Measurements from ENCODE around the gene RPRD1A. TPM values are rescaled to one million over a fixed set of nuclear protein-coding genes. Genes with fewer than 3 reads are reported as not detected.

RPRD1A gene
- total and polyA plus RNA-seq, 2 experiments from 2014 or later: 23.3 to 68.0 TPM

DNA sequence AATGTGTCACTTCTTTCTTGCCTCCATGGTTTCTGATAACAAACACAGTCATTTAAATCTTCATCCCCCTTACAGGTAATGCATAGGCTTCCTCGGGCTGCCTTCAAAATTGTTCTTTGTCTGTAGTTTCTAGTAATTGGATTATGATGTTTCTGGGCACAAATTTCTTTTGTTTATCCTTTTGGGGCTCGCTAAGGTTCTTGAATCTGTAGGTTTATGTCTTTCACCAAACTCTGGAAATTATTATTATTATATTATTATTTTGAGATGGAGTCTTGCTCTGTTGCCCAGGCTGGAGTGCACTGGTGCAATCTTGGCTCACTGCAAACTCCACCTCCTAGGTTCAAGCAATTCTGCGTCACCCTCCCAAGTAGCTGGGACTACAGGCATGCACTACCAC is 111.1 kb downstream of the RPRD1A start:
- Histone ChIP-seq H4K20me1 (ENCODE audit: insufficient read depth, poor library complexity, severe bottlenecking) (no peaks in the 10 kb centered on the region), H3K27me3 (no peaks in the 10 kb centered on the region), H3K36me3 (replicated peaks; ENCODE audit: insufficient read depth, low read depth) (no peaks in the 10 kb centered on the region), H3K79me2 (no peaks in the 10 kb centered on the region), H2AFZ (no peak overlapping the region), H3K4me3 (no peak overlapping the region), H3K9me2 (replicated peaks; ENCODE audit: insufficient read depth) (no peaks in the 10 kb centered on the region), H3K4me1 (ENCODE audit: insufficient read depth) (no peaks in the 10 kb centered on the region), H3K27ac (no peak overlapping the region), H3K4me2 (no peak overlapping the region), H3K9me3 (ENCODE audit: low read depth) (no peaks in the 10 kb centered on the region)
- WGBS (ENCODE audit: low lambda C conversion rate, missing lambda C conversion rate): 89% methylated on average over 3 of the region's 3 CpGs
- TF ChIP-seq, protein P1, sequence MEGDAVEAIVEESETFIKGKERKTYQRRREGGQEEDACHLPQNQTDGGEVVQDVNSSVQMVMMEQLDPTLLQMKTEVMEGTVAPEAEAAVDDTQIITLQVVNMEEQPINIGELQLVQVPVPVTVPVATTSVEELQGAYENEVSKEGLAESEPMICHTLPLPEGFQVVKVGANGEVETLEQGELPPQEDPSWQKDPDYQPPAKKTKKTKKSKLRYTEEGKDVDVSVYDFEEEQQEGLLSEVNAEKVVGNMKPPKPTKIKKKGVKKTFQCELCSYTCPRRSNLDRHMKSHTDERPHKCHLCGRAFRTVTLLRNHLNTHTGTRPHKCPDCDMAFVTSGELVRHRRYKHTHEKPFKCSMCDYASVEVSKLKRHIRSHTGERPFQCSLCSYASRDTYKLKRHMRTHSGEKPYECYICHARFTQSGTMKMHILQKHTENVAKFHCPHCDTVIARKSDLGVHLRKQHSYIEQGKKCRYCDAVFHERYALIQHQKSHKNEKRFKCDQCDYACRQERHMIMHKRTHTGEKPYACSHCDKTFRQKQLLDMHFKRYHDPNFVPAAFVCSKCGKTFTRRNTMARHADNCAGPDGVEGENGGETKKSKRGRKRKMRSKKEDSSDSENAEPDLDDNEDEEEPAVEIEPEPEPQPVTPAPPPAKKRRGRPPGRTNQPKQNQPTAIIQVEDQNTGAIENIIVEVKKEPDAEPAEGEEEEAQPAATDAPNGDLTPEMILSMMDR (IDR thresholded peaks at IDR 0.05; ENCODE audit: poor library complexity): no peak
- no peak for TF ChIP-seq EZH2 (IDR thresholded peaks at IDR 0.05; ENCODE audit: borderline replicate concordance)
- no peak for TF ChIP-seq EZH2phosphoT487 (IDR thresholded peaks at IDR 0.05; ENCODE audit: low read depth, severe bottlenecking, unreplicated experiment)
- DNase-seq (ENCODE audit: low spot score): no peak

DNA sequence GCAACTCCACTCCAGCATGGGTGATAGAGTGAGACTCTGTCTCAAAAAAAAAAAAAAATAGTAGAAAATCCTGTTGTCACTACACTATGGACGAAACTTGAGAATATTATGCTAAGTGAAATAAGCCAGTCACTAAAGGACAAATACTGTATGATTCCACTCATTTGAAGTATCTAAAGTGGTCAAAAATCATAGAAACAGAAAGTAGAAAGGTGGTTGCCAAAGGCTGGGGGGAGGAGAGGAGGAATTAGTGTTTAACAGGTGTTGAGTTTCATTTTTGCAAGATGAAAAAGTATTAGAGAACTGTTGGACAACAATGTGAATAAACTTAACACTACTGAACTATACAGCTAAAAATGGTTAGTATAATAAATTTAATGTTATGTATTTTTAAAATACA is 113.7 kb downstream of the RPRD1A start:
- no peak for DNase-seq (ENCODE audit: low spot score)
- no peak for TF ChIP-seq EZH2phosphoT487 (IDR thresholded peaks at IDR 0.05; ENCODE audit: low read depth, severe bottlenecking, unreplicated experiment)
- TF ChIP-seq, protein P1 (IDR thresholded peaks at IDR 0.05; ENCODE audit: poor library complexity): no peak
- no peak for TF ChIP-seq EZH2 (IDR thresholded peaks at IDR 0.05; ENCODE audit: borderline replicate concordance)
- peaks cover 4% of the 10 kb centered on the region for H3K4me1 ChIP-seq (ENCODE audit: insufficient read depth)

DNA sequence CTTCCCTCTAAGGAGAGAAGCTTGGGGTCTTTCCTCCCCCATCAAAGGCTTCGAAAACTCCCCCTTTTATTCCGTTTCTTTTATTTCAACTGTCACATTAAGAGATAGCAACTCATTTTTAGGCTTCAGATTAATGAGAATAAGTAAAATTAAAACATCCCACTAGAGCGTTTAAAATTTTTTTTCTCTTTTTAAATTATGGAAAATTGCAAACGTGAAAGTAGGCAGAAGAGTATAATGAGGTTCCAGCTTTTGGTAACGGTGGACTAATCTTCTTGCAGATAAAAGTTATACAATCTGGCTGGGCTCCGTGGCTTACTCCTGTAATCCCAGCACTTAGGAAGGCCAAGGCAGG is 116.8 kb downstream of the RPRD1A start:
- no peaks in the 10 kb centered on the region for H3K36me3 ChIP-seq (replicated peaks; ENCODE audit: insufficient read depth, low read depth)
- DNase-seq (ENCODE audit: low spot score): no peak
- no peaks in the 10 kb centered on the region for H3K79me2 ChIP-seq
- H4K20me1 ChIP-seq (ENCODE audit: insufficient read depth, poor library complexity, severe bottlenecking): no peaks in the 10 kb centered on the region
- H3K4me2 ChIP-seq: peak overlapping the region; percentile 99
- 28% methylated on average over 6 of the region's 6 CpGs for WGBS (ENCODE audit: low lambda C conversion rate, missing lambda C conversion rate)
- TF ChIP-seq EZH2 (IDR thresholded peaks at IDR 0.05; ENCODE audit: borderline replicate concordance): no peak
- TF ChIP-seq, protein P1 (IDR thresholded peaks at IDR 0.05; ENCODE audit: poor library complexity): no peak
- TF ChIP-seq EZH2phosphoT487 (IDR thresholded peaks at IDR 0.05; ENCODE audit: low read depth, severe bottlenecking, unreplicated experiment): no peak
- H3K9me2 ChIP-seq (replicated peaks; ENCODE audit: insufficient read depth): no peaks in the 10 kb centered on the region
- no peak overlapping the region for H3K4me3 ChIP-seq
- H3K4me1 ChIP-seq (ENCODE audit: insufficient read depth): peaks cover 4% of the 10 kb centered on the region
- H3K9me3 ChIP-seq (ENCODE audit: low read depth): no peaks in the 10 kb centered on the region
- H3K27me3 ChIP-seq: peaks cover 6% of the 10 kb centered on the region
- peak overlapping the region; percentile 84 for H2AFZ ChIP-seq
- H3K27ac ChIP-seq: no peak overlapping the region

More for the DNA sequence above, 113.7 kb downstream of the RPRD1A start:
- peaks cover 6% of the 10 kb centered on the region for H3K27me3 ChIP-seq
- no peak overlapping the region for H2AFZ ChIP-seq
- 90% methylated on average over 1 of the region's 1 CpG for WGBS (ENCODE audit: low lambda C conversion rate, missing lambda C conversion rate)
- H4K20me1 ChIP-seq (ENCODE audit: insufficient read depth, poor library complexity, severe bottlenecking): no peaks in the 10 kb centered on the region
- H3K9me2 ChIP-seq (replicated peaks; ENCODE audit: insufficient read depth): no peaks in the 10 kb centered on the region
- H3K9me3 ChIP-seq (ENCODE audit: low read depth): no peaks in the 10 kb centered on the region
- H3K36me3 ChIP-seq (replicated peaks; ENCODE audit: insufficient read depth, low read depth): no peaks in the 10 kb centered on the region
- H3K4me2 ChIP-seq: no peak overlapping the region
- no peaks in the 10 kb centered on the region for H3K79me2 ChIP-seq
- no peak overlapping the region for H3K4me3 ChIP-seq
- no peak overlapping the region for H3K27ac ChIP-seq

Measured in hepatocyte (in vitro differentiated cells).